Upper lobe of left lung (tissue), 6 donors: Measurements from ENCODE around the gene PPP1R9A. TPM values are rescaled to one million over a fixed set of nuclear protein-coding genes. Genes with fewer than 3 reads are reported as not detected.
A peak's percentile ranks its signal among the peaks of the same experiment; 100 is the strongest.

Experiments used
- ATAC-seq, 2 donors: fragments of 200-7000 bp; cut with Tn5 transposase; one replicate each; pipeline ENCODE4 v1.9.1; 2022; ENCODE audit warnings: mild to moderate bottlenecking in 2 of 2, moderate library complexity in 2 of 2; ENCODE audit not compliant: low FRiP score in 2 of 2
- DNase-seq, 2 donors: peaks; one replicate each; pipeline ENCODE4 v3.0.0-alpha.2; 2019 to 2020
- H3K27ac ChIP-seq, 4 donors: fragments of 200-600 bp; sonication (generic); one replicate each; pipeline ENCODE4 v1.5.1; 2016 to 2019
- H3K27me3 ChIP-seq, 4 donors: fragments of 200-600 bp; sonication (generic); one replicate each; pipeline ENCODE4 v1.5.1; 2017 to 2019
- H3K36me3 ChIP-seq, 4 donors: fragments of 200-600 bp; sonication (generic); one replicate each; pipeline ENCODE4 v1.5.1; 2016 to 2019
- H3K4me1 ChIP-seq, 4 donors: fragments of 200-600 bp; sonication (generic); one replicate each; pipeline ENCODE4 v1.5.1; 2018 to 2019
- H3K4me3 ChIP-seq, 4 donors: fragments of 200-600 bp; sonication (generic); one replicate each; pipeline ENCODE4 v1.5.1; 2017 to 2019; ENCODE audit warnings: mild to moderate bottlenecking in 2 of 4, moderate library complexity in 1 of 4
- H3K9me3 ChIP-seq, 4 donors: fragments of 200-600 bp; sonication (generic); one replicate each; pipeline ENCODE4 v1.5.1; 2018 to 2019
- CTCF ChIP-seq, 6 experiments: fragments of 450-650 bp in 4 of 6; fragments of 200-600 bp in 2 of 6; sonication (generic) in 2 of 6; IDR thresholded peaks; one replicate each; pipeline ENCODE4 v1.5.1; 2016 to 2019; ENCODE audit warnings: antibody characterized with exemption in 6 of 6
- EP300 ChIP-seq, 4 donors: sonication (generic); formaldehyde crosslinking; IDR thresholded peaks; one replicate each; pipeline ENCODE4 v1.5.1; 2017; ENCODE audit warnings: antibody characterized with exemption in 4 of 4, control low read depth in 2 of 4
- POLR2A ChIP-seq, 4 donors: fragments of 450-650 bp; IDR thresholded peaks; one replicate each; pipeline ENCODE4 v1.5.1; 2016 to 2017; ENCODE audit warnings: antibody characterized with exemption in 4 of 4, mild to moderate bottlenecking in 2 of 4
- POLR2AphosphoS5 ChIP-seq, 2 donors: sonication (generic); formaldehyde crosslinking; IDR thresholded peaks; one replicate each; pipeline ENCODE4 v1.5.1; 2017; ENCODE audit warnings: antibody characterized with exemption in 2 of 2
- WGBS, 2 donors: methylation state at CpG; one replicate each; pipeline ENCODE4 v1.1.5; 2017 to 2018; 5-methylcytosine and 5-hydroxymethylcytosine counted together
- total RNA-seq, 6 donors: library from RNA; depleted of rRNA in 4 of 6; stranded (reverse); fragments of >200 nt in 4 of 6; gene quantifications; one replicate each; pipeline versions ENCODE4 v1.1.0 to v1.2.1, GENCODE V29; 2016 to 2021
- donor health status: DM: no; HTN: no; CAD: no; lungs with moderate emphysema.
- donor health status: DM: no; HTN: yes; CAD: no; lungs with severe emphysema.

PPP1R9A gene
- total RNA-seq, 6 donors from 2014 or later = 16.9 to 41.9 (median 26.2) TPM

DNA sequence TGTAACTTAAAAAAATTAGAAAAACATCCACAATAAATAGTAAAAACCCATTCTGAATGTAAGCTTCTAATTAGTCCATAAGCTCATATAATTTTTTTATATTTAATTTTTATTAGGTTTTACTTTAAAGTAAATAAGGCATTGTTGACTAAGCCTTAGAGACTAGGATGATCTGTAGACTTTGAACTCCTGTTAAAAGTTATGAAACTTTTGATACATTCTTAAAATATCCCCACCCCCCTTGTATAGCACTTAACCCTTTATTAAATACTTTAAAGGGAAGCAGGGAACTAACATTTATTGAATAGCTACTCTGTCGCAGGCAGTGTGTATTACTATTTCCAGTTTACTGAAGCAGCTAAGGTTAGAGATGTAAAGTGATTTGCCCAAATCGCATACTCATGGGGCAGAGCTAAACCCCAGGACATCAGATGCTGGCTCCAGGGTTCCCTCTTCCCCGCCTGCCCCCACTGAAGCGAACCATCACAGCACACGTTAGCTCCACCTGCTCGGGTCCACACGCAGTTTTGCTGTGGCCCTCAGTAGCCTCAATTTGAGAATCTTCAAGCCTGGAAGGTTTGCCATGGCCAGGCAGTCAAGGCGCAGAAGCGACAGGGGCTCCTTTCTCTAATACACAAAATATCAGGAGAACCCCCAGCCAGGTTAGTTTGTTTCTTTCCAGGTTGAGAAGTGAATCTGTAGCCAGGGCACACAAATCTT, 416.2 kb downstream of the PPP1R9A start:
- no peaks in the 10 kb centered on the region for H3K4me1 ChIP-seq
- H3K36me3 ChIP-seq = no peaks in the 10 kb centered on the region
- WGBS, 2 donors = 88 to 96% methylated on average over 9 of the region's 9 CpGs
- DNase-seq = no peak
- ATAC-seq = no peak
- H3K27me3 ChIP-seq = no peaks in the 10 kb centered on the region
- no peak for TF ChIP-seq CTCF (IDR thresholded peaks at IDR 0.05)
- TF ChIP-seq POLR2AphosphoS5 (IDR thresholded peaks at IDR 0.05) = no peak
- TF ChIP-seq POLR2A (IDR thresholded peaks at IDR 0.05) = no peak
- no peak for TF ChIP-seq EP300 (IDR thresholded peaks at IDR 0.05)
- H3K9me3 ChIP-seq = no peaks in the 10 kb centered on the region
- H3K27ac ChIP-seq = no peak overlapping the region
- H3K4me3 ChIP-seq = no peak overlapping the region

GRCh38 chr7:95324431-95324830, 417.0 kb downstream of the PPP1R9A start, which contains the start of gene PON1:
PON1 (minus strand) TSS chr7:95324532; CDS start chr7:95324475, 57 bp downstream.
- Histone ChIP-seq H3K4me1 (no peaks in the 10 kb centered on the region), H3K27me3 (no peaks in the 10 kb centered on the region), H3K4me3 (no peak within 1 kb of the TSS), H3K9me3 (no peaks in the 10 kb centered on the region), H3K36me3 (no peaks in the 10 kb centered on the region), H3K27ac (no peak within 1 kb of the TSS)
- no peak for ATAC-seq
- DNase-seq = peak in 1 of 2 donors; percentile 69
- WGBS, 2 donors = 33 to 54% methylated on average over 20 of the region's 20 CpGs
- no peak for TF ChIP-seq POLR2A (IDR thresholded peaks at IDR 0.05)
- no peak for TF ChIP-seq EP300 (IDR thresholded peaks at IDR 0.05)
- TF ChIP-seq POLR2AphosphoS5 (IDR thresholded peaks at IDR 0.05) = no peak
- TF ChIP-seq CTCF (IDR thresholded peaks at IDR 0.05) = no peak

- no peaks in the 10 kb centered on the region for H3K27me3 ChIP-seq
- no peak for TF ChIP-seq CTCF (IDR thresholded peaks at IDR 0.05)
- TF ChIP-seq EP300 (IDR thresholded peaks at IDR 0.05) = no peak
- no peak for TF ChIP-seq POLR2AphosphoS5 (IDR thresholded peaks at IDR 0.05)
- no peak for TF ChIP-seq POLR2A (IDR thresholded peaks at IDR 0.05)
- WGBS, 2 donors = 86% methylated on average over 3 of the region's 3 CpGs
Observed at GRCh38 chr7:95327356-95327755, 420.0 kb downstream of the PPP1R9A start.

GRCh38 chr7:95330204-95330960, 423.0 kb downstream of the PPP1R9A start:
- no peak for ATAC-seq
- Histone ChIP-seq H3K27me3 (no peaks in the 10 kb centered on the region), H3K4me3 (peak overlapping the region; percentile 3 to 37 (median 20)), H3K27ac (no peak overlapping the region), H3K4me1 (peaks cover 0 to 11% (median 4%) of the 10 kb centered on the region in 4 donors), H3K36me3 (no peaks in the 10 kb centered on the region), H3K9me3 (no peaks in the 10 kb centered on the region)
- no peak for TF ChIP-seq POLR2AphosphoS5 (IDR thresholded peaks at IDR 0.05)
- TF ChIP-seq EP300 (IDR thresholded peaks at IDR 0.05) = no peak
- TF ChIP-seq CTCF (IDR thresholded peaks at IDR 0.05) = no peak
- TF ChIP-seq POLR2A (IDR thresholded peaks at IDR 0.05) = no peak
- no peak for DNase-seq
- WGBS, 2 donors = 10 to 15% methylated on average over 4 of the region's 4 CpGs

More at GRCh38 chr7:95327356-95327755, 420.0 kb downstream of the PPP1R9A start:
- Histone ChIP-seq H3K36me3 (no peaks in the 10 kb centered on the region), H3K27ac (no peak overlapping the region), H3K9me3 (no peaks in the 10 kb centered on the region), H3K4me1 (peaks cover 0 to 11% (median 4%) of the 10 kb centered on the region in 4 donors), H3K4me3 (no peak overlapping the region)
- ATAC-seq (no peak), DNase-seq (no peak)
